Umbilical cord (tissue), 2 donors: ENCODE data around the gene WNT6. TPM values are rescaled to one million over a fixed set of nuclear protein-coding genes. Genes with fewer than 3 reads are reported as not detected.

Source experiments
- DNase-seq: peaks from one replicate; pipeline ENCODE4 v3.0.0-alpha.2; 2015; ENCODE audit warnings: low spot score
- total RNA-seq: library from RNA; depleted of rRNA; stranded (reverse); fragments of >200 nt; gene quantifications from one replicate; pipeline ENCODE4 v1.2.3, GENCODE V29; 2014; ENCODE audit warnings: low replicate concordance; ENCODE audit not compliant: insufficient read depth

Gene WNT6
- total RNA-seq, 1 donor from 2014 or later: 3.9 TPM

DNA sequence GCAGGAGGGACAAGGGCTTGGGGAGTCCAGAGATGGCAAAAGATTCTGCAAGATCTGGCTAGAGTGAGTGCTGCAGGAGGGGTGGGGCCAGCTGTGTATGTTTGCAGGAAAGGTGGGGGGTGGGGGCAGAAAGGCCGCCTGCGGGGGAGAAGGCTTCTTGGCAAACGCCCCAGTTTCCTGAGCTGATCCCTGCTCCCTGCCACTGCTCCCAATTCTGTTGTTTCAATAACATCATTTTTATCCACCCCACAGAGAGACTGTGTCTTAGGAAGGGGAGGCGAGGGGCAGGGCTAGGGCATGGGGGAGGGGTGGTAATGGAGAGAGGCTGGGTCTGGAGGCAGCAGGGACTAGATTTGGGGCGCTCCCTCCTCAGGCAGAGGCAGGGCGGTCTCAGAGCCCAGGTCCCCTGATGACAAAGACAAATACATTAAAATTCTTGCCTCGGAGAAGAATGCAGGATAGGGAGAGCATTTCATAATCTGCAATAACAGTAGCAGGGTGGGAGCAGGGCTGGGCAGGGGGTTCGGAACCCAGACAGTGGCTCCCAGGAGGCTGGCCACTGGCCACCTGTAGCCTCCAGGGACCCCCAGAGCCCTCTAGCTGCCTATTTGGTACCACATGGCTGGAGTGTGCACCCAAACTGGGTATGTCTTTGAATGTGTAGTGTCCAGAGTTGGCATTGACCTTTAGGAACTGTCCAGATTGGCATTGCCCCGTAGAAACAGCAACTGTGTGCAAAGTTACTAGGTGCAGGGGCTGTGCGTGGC, 2.1 kb upstream of the WNT6 start:
- DNase-seq: no peak

DNA sequence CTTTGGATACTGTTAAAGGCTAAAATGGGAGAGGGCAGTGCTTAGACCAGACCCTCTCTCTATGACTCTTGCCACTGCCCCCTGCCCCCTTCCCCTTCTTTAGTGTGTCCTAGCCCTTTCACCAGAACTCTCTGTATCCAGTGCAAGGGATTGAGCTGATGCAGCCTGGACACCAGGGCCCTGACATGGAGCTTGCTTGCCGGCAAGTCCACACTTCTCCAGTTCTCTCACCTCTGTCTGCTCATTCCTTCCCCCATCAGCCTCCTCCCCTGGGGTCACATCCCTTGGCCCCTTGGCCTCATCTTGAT, 1.5 kb upstream of the WNT6 start:
- no peak for DNase-seq

DNA sequence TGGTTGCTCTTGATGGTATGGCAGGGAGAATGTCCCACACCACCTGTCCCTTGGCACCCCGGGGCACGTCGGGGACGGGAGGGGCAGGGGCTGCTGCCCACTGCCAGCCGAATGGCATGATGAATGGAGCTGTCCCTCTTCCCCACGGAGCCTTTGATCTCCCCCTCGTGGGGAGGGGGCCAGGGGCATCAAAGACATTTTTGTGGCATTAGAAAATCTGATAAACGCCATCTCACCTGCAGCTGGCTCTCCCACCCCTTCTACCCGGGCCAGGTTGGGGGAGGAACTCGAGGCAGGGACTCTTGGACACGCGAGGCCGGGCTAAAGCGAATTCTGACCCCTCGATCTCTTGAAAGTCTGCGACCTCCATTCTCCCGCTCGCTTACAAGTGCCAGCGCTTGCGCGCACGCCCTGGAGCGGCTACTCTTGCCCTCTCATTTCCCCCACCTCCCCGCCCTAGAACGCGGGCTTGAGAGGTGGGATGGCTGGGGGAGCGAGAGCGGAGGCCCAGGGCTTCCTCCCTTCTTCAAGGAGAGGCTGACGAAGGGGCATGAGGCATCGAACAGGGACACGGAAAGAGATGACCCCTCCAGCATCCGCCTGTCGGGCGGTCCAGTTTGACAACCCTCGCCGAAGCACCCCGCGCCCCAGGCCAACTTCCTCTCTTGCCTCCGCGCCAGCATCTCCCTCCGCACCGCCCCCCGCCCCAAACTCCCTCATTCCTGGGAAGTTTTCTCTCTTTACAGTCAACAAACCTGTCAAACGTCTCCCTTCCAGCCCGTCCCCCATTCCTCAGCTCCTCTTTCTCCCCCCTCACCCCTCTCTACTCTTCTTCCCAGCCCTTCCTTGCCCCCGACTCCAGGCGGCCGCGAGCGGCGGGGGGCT, 692 bp upstream of the WNT6 start:
- no peak for DNase-seq

- DNase-seq: no peak
Observed at GRCh38 chr2:218859988-218860831, 605 bp downstream of the WNT6 start.

- peak; percentile 94 for DNase-seq
Observed at GRCh38 chr2:218860950-218861381, 1.4 kb downstream of the WNT6 start.

- no peak for DNase-seq
Observed at GRCh38 chr2:218861645-218862318, 2.2 kb downstream of the WNT6 start.

- no peak for DNase-seq
Observed at GRCh38 chr2:218863021-218863520, 3.5 kb downstream of the WNT6 start.

DNA sequence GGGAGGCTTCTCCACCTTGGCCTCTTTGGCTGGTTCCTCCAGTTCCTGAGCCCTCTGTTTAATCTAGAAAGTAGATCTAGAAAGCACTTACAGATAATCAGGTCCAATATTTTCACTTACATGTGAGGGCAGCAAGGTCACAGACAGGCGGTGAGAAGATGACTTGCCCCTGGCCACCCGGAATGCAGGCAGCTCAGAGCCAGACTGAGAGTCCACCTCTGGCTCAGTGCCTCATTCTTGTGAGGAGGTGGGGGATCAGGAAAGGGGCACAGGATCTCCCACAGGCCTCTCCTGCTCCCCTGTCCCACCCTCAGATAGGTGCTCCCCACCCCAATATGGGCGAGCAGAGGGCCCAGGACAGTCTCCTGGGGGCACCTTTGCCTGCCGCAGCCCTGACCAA, 5.8 kb downstream of the WNT6 start:
- DNase-seq: no peak

DNA sequence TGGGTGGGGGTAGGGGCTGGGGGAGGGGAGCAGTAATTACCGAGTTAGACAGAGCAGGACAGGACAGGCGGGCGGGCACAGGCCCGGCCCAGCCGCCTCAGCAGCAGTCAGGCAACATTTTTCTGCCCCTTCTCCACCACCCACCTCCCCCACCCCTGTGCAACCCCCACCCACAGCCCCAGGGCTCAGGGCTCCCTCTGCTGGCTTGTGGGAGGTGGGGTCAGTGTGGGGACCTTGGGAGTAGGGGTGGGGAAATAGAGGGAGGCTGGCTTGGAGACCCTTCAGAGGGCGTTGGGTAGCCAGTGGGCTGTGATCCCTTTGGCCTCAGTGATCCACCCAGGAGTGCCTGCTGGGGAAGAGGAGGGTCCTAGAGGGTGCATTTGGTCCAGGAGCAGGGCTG, 6.4 kb downstream of the WNT6 start:
- DNase-seq: no peak

DNA sequence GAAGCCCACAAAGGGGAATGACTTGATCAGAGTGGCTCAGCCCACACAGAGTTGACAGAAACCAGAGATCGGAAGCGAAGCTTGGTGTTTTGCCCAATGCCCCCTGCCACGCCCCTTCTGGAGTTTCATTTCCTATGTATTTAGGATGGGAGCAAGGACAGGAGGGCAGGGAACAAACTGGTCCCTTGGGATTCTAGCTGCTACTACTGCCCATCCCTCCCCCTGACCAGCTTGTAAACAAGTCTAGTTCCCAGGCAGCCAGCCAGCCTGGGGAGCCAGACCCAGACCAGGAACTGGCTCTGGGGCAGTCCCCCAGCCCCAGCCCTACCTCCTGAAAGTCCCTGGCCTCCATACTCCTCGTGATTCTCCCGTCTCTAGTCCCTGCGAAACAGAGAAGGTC, 8.3 kb downstream of the WNT6 start:
- DNase-seq: no peak

GRCh38 chr2:218869064-218869463, 9.5 kb downstream of the WNT6 start:
- DNase-seq: no peak

- no peak for DNase-seq
Observed at GRCh38 chr2:218870984-218871344, 11.4 kb downstream of the WNT6 start.

DNA sequence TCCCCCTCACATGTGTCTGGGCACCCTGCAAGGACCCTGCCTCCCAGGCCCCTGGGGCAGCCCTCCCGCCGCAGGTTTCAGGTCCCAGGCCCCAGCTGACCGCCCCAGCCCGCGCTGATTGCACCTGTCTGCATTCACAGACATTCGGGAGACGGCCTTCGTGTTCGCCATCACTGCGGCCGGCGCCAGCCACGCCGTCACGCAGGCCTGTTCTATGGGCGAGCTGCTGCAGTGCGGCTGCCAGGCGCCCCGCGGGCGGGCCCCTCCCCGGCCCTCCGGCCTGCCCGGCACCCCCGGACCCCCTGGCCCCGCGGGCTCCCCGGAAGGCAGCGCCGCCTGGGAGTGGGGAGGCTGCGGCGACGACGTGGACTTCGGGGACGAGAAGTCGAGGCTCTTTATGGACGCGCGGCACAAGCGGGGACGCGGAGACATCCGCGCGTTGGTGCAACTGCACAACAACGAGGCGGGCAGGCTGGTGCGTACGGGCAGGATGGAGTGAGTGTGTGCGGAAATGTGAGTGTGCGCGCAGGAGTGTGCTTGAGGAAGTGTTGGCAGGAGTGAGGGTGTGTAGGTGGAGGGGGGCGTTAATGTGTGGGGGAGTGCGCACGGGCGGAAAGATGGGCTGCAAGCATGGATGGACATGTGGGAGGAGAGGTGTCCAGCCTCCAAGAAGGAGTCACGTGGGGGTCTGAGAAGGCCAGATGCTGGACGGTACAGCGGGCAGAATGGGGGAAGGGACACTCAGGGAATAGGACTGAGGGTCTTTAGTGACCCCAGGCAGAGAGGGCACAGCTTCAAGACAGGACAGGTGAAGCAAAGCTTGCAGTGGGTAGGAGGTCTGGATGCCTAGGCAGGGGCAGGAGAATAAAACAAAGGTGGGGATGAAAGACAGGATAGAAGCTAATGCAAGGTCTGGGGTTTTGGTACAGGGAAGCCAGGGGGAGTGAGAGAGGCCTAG, 12.0 kb downstream of the WNT6 start:
- no peak for DNase-seq

- DNase-seq: peak; percentile 46
Observed at GRCh38 chr2:218872645-218873358, 13.2 kb downstream of the WNT6 start.

DNA sequence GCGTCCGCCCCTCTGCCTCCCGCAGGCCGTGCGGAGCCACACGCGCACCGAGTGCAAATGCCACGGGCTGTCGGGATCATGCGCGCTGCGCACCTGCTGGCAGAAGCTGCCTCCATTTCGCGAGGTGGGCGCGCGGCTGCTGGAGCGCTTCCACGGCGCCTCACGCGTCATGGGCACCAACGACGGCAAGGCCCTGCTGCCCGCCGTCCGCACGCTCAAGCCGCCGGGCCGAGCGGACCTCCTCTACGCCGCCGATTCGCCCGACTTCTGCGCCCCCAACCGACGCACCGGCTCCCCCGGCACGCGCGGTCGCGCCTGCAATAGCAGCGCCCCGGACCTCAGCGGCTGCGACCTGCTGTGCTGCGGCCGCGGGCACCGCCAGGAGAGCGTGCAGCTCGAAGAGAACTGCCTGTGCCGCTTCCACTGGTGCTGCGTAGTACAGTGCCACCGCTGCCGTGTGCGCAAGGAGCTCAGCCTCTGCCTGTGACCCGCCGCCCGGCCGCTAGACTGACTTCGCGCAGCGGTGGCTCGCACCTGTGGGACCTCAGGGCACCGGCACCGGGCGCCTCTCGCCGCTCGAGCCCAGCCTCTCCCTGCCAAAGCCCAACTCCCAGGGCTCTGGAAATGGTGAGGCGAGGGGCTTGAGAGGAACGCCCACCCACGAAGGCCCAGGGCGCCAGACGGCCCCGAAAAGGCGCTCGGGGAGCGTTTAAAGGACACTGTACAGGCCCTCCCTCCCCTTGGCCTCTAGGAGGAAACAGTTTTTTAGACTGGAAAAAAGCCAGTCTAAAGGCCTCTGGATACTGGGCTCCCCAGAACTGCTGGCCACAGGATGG, 14.0 kb downstream of the WNT6 start:
- DNase-seq: no peak

GRCh38 chr2:218875692-218876246, 16.2 kb downstream of the WNT6 start:
- DNase-seq: no peak

- DNase-seq: peak; percentile 81
Observed at GRCh38 chr2:218876562-218877219, 17.1 kb downstream of the WNT6 start.

DNA sequence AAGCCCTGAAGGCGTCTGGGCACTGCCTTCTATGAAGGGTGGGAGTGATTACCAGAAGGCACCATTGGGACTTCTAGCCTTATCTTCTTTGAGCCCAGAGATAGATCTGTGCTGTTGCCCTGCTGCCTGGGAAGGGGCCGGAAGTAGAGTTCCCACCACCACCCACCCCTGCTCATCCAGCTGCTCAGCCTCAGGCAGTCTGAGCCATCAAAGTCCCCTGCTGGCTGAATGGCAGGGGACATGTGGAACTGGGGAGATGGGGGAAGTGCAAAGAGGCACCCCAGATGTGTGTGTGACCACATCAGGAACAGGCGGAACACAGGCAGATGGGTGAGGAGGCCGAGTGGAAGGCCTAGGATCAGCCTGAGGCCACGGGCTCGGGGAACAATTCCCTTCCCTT, 17.7 kb downstream of the WNT6 start:
- DNase-seq: no peak
